GM12865 (cell line): Measurements from ENCODE around the gene ABL1.
A peak's percentile ranks its signal among the peaks of the same experiment; 100 is the strongest.
"Not testable (repeated sequence)": the region's sequence is repeated elsewhere in the genome, so short reads cannot be mapped to it uniquely, and the experiment has no call there.

ENCODE experiments used
- DNase-seq: peaks from one replicate; pipeline ENCODE4 v3.0.0; 2010; ENCODE audit warnings: low read depth
- H3K4me3 ChIP-seq: 2 replicates; pipeline ENCODE4 v1.5.1; 2011; ENCODE audit warnings: mild to moderate bottlenecking, low read depth, low read length, control low read depth
- CTCF ChIP-seq: IDR thresholded peaks from 2 replicates; pipeline ENCODE4 v1.5.1; 2011; ENCODE audit warnings: low read length, control low read depth, low read depth, inconsistent platforms; ENCODE audit not compliant: insufficient read depth; ENCODE audit errors: missing control alignments

The ABL1 gene

GRCh38 chr9:130834371-130835336, at the start of gene ABL1:
TSS of gene ABL1 (plus strand) at chr9:130835254. CDS start at chr9:130835447, 193 bp downstream.
- TF ChIP-seq CTCF: no peak
- peak within 1 kb of the TSS; percentile 72 for H3K4me3 ChIP-seq
- peak; percentile 92 for DNase-seq

- H3K4me3 ChIP-seq: no peak overlapping the region
- TF ChIP-seq CTCF: no peak
- DNase-seq: no peak
Observed at GRCh38 chr9:130785940-130786508, 49.0 kb upstream of the ABL1 start.

- DNase-seq: no peak
- H3K4me3 ChIP-seq: no peak overlapping the region
Observed at GRCh38 chr9:130786526-130786925, 48.5 kb upstream of the ABL1 start.

GRCh38 chr9:130789747-130790672, 45.0 kb upstream of the ABL1 start:
- no peak for DNase-seq
- no peak overlapping the region for H3K4me3 ChIP-seq
- no peak for TF ChIP-seq CTCF

More at GRCh38 chr9:130786526-130786925, 48.5 kb upstream of the ABL1 start:
- TF ChIP-seq CTCF: no peak

- TF ChIP-seq CTCF: no peak
- no peak for DNase-seq
- H3K4me3 ChIP-seq: no peak overlapping the region
Observed at GRCh38 chr9:130791303-130791894, 43.7 kb upstream of the ABL1 start.

- no peak for TF ChIP-seq CTCF
- DNase-seq: no peak
- no peak overlapping the region for H3K4me3 ChIP-seq
Observed at GRCh38 chr9:130793589-130793988, 41.5 kb upstream of the ABL1 start.

- not testable (repeated sequence) for H3K4me3 ChIP-seq, DNase-seq
Observed at GRCh38 chr9:130794021-130794420, 41.0 kb upstream of the ABL1 start.

- not testable (repeated sequence) for H3K4me3 ChIP-seq, DNase-seq
Observed at GRCh38 chr9:130794423-130794822, 40.6 kb upstream of the ABL1 start.
